HepG2 (cell line): ENCODE data around the gene TACO1. TPM values are rescaled to one million over a fixed set of nuclear protein-coding genes. Genes with fewer than 3 reads are reported as not detected.

Experiments
- ATAC-seq: fragments of 200-7000 bp; cut with Tn5 transposase; 3 replicates; pipeline ENCODE4 v1.9.1; 2020; ENCODE audit warnings: mild to moderate bottlenecking, moderate library complexity
- BruUV-seq: library from RNA; stranded (reverse); fragments of 400-500 nt; replicated peaks from 2 replicates; lab custom pipeline; 2021; lab: Mats Ljungman, UMichigan
- CTCF ChIA-PET: fragments of 300-600 bp; formaldehyde crosslinking; extraction: SDS; loops from one replicate; lab custom pipeline; 2021; ENCODE audit warnings: low total read pairs, inconsistent platforms, low intra/inter-chr PET ratio; lab: Yijun Ruan, JAX
- POLR2A ChIA-PET: fragments of 350-600 bp; sonication (Branson Sonifier 250); formaldehyde crosslinking; loops from one replicate; lab custom pipeline; 2020; ENCODE audit warnings: antibody characterized with exemption, inconsistent platforms; lab: Yijun Ruan, JAX
- DNase-seq: peaks from one replicate; pipeline ENCODE4 v3.0.0-alpha.2; 2015; ENCODE audit warnings: low spot score
- FAIRE-seq: peaks from 3 replicates; lab custom pipeline; 2011; peaks lifted over from hg19 to GRCh38; lab: Jason Lieb, UNC
- H2AFZ ChIP-seq: one replicate; pipeline ENCODE4 v1.6.1; 2011; ENCODE audit warnings: low read length, inconsistent platforms
- H3K27ac ChIP-seq: fragments of 300-600 bp; 3 replicates; pipeline ENCODE4 v1.8.0; 2011; ENCODE audit warnings: mixed run types, mild to moderate bottlenecking, mixed read lengths, low read length, inconsistent platforms; ENCODE audit not compliant: insufficient read depth; ENCODE audit errors: extremely low read length
- H3K27me3 ChIP-seq, 2 experiments: fragments of 200-600 bp in 1 of 2; 2 replicates in 1 of 2; 3 replicates in 1 of 2; pipeline versions ENCODE4 v1.6.0 to v1.8.0; 2011; ENCODE audit warnings: low read length in 2 of 2, mild to moderate bottlenecking in 2 of 2, moderate library complexity in 2 of 2, inconsistent platforms in 1 of 2; ENCODE audit not compliant: insufficient read depth in 2 of 2, control insufficient read depth in 1 of 2
- H3K36me3 ChIP-seq, 2 experiments: fragments of 200-600 bp in 1 of 2; replicated peaks in 1 of 2; 2 replicates in 1 of 2; 3 replicates in 1 of 2; pipeline versions ENCODE4 v1.5.1 to v1.8.0; 2011; ENCODE audit warnings: low read length in 2 of 2, inconsistent platforms in 1 of 2; ENCODE audit not compliant: insufficient read depth in 2 of 2, control insufficient read depth in 1 of 2
- H3K4me1 ChIP-seq: 2 replicates; pipeline ENCODE4 v1.5.1; 2012; ENCODE audit warnings: low read length, inconsistent platforms; ENCODE audit not compliant: insufficient read depth
- H3K4me2 ChIP-seq: 2 replicates; pipeline ENCODE4 v1.6.0; 2011; ENCODE audit warnings: low read depth, low read length, inconsistent platforms
- H3K4me3 ChIP-seq, 3 experiments: fragments of 200-600 bp in 1 of 3; sonication (generic), shearing (Covaris generic) in 1 of 3; replicated peaks in 1 of 3; 2 replicates each; pipeline ENCODE4 v1.5.1; 2011 to 2016; ENCODE audit warnings: low read length in 3 of 3, inconsistent platforms in 2 of 3, low read depth in 2 of 3, mild to moderate bottlenecking in 2 of 3, control low read depth in 1 of 3, mixed read lengths in 1 of 3; ENCODE audit not compliant: insufficient read depth in 1 of 3
- H3K79me2 ChIP-seq: one replicate; pipeline ENCODE4 v1.6.1; 2011; ENCODE audit warnings: low read length, inconsistent platforms; ENCODE audit not compliant: insufficient read depth
- H3K9ac ChIP-seq: 2 replicates; pipeline ENCODE4 v1.6.0; 2011; ENCODE audit warnings: mild to moderate bottlenecking, low read depth, low read length, inconsistent platforms; ENCODE audit not compliant: insufficient read depth
- H3K9me3 ChIP-seq: 2 replicates; pipeline ENCODE4 v1.5.1; 2012; ENCODE audit warnings: mild to moderate bottlenecking, low read length
- H4K20me1 ChIP-seq: 2 replicates; pipeline ENCODE4 v1.6.0; 2011; ENCODE audit warnings: inconsistent platforms, mild to moderate bottlenecking, low read length, moderate library complexity; ENCODE audit not compliant: insufficient read depth
- ATF4 ChIP-seq, 2 experiments: fragments of 450-650 bp in 1 of 2; sonication (generic) in 1 of 2; formaldehyde crosslinking; IDR thresholded peaks; 2 replicates each; pipeline versions ENCODE4 v1.5.0 to v1.8.0; 2020 to 2022; ENCODE audit warnings: mild to moderate bottlenecking in 1 of 2, missing genetic modification reagents in 1 of 2
- BCL6 ChIP-seq: IDR thresholded peaks from 2 replicates; pipeline ENCODE4 v1.6.1; 2016; ENCODE audit warnings: missing genetic modification reagents, missing compliant biosample characterization
- FUBP1 ChIP-seq: sonication (generic); formaldehyde crosslinking; IDR thresholded peaks from 2 replicates; pipeline ENCODE4 v1.5.1; 2020; ENCODE audit warnings: missing genetic modification reagents, mild to moderate bottlenecking, borderline replicate concordance
- NR2F1 ChIP-seq, 2 experiments: fragments of 450-650 bp in 1 of 2; formaldehyde crosslinking in 1 of 2; IDR thresholded peaks; 2 replicates each; pipeline versions ENCODE4 v1.5.0 to v1.6.1; 2016 to 2020; ENCODE audit warnings: mild to moderate bottlenecking in 1 of 2, missing compliant biosample characterization in 1 of 2, missing genetic modification reagents in 1 of 2, moderate library complexity in 1 of 2
- POGK ChIP-seq: sonication (generic); formaldehyde crosslinking; conservative IDR thresholded peaks from 2 replicates; pipeline ENCODE4 v1.8.0; 2022; ENCODE audit warnings: mild to moderate bottlenecking, moderate library complexity, missing genetic modification reagents
- PTBP1 ChIP-seq: fragments of 200-400 bp; formaldehyde crosslinking; IDR thresholded peaks from 2 replicates; pipeline ENCODE4 v1.6.1; 2018; ENCODE audit warnings: low read length, low read depth; ENCODE audit not compliant: poor library complexity, severe bottlenecking
- SMYD3 ChIP-seq: sonication (generic); formaldehyde crosslinking; IDR thresholded peaks from 2 replicates; pipeline ENCODE4 v1.8.1; 2023; ENCODE audit warnings: mild to moderate bottlenecking, missing genetic modification reagents
- TCF7L2 ChIP-seq: IDR thresholded peaks from 2 replicates; pipeline ENCODE4 v1.6.1; 2011; ENCODE audit warnings: mild to moderate bottlenecking, low read depth, low read length, moderate library complexity
- ZNF432 ChIP-seq: sonication (generic); formaldehyde crosslinking; IDR thresholded peaks from 2 replicates; pipeline ENCODE4 v1.5.0; 2020; ENCODE audit warnings: missing genetic modification reagents, mild to moderate bottlenecking, borderline replicate concordance
- ZSCAN20 ChIP-seq: sonication (generic); formaldehyde crosslinking; IDR thresholded peaks from 2 replicates; pipeline ENCODE4 v1.4.0; 2020; ENCODE audit warnings: missing genetic modification reagents, mild to moderate bottlenecking, borderline replicate concordance
- WGBS: methylation state at CpG from one replicate; pipeline ENCODE4 v1.1.6; 2017; ENCODE audit warnings: low lambda C conversion rate; 5-methylcytosine and 5-hydroxymethylcytosine counted together
- in situ Hi-C: cut with HindIII; loops from 2 replicates; pipeline ENCODE4 v1.10.0; 2017; ENCODE audit warnings: low pct_unique_long_range_greater_than_20kb; ENCODE audit not compliant: extremely low pct_ligation_motif_present
- intact Hi-C: fragments of 100-400 bp; cut with micrococcal nuclease; formaldehyde crosslinking; loops from one replicate; pipeline ENCODE4 v1.10.0; 2022; ENCODE audit not compliant: unreplicated experiment
- polyA plus RNA-seq, 8 experiments: library from polyadenylated mRNA; depleted of rRNA in 3 of 8; stranded (reverse) in 7 of 8; unstranded in 1 of 8; fragments of >200 nt; fragmentation: Illumina TruSeq in 4 of 8; extraction: Trizol in 4 of 8; gene quantifications; 2 replicates each; pipeline versions ENCODE4 v1.2.1 to v1.2.3, GENCODE V29; 2011 to 2016; ENCODE audit warnings: low read depth in 4 of 8, missing spikeins in 1 of 8, mixed read lengths in 1 of 8; ENCODE audit not compliant: insufficient read depth in 1 of 8
- total RNA-seq, 5 experiments: library from RNA; depleted of rRNA; stranded (reverse); fragments of >200 nt; fragmentation: Illumina TruSeq; extraction: Trizol; gene quantifications; 2 replicates each; pipeline ENCODE4 v1.2.3, GENCODE V29; 2016; ENCODE audit warnings: low read depth in 1 of 5

Gene TACO1
- total and polyA plus RNA-seq, 2 of the 13 experiments (the other 11 are each of a cell fraction or from before 2014, with no cell fraction given) = 34.7 to 53.6 TPM

- WGBS = 100% methylated on average over 1 of the region's 1 CpG
- no TSS peak for BruUV-seq
- in situ Hi-C loops = no loop called here
- no peaks in the 10 kb centered on the region for H3K9me3 ChIP-seq
- H3K4me1 ChIP-seq = peaks cover 14% of the 10 kb centered on the region; the same call in 1 of the 2 replicates
- H3K4me2 ChIP-seq = no peak overlapping the region
- CTCF ChIA-PET = no interaction called here
- ATAC-seq (no peak), FAIRE-seq (peak; percentile 39), DNase-seq (no peak)
- peaks cover 35% of the 10 kb centered on the region for H4K20me1 ChIP-seq
- POLR2A ChIA-PET = interaction anchor here (0.9 kb wide), 1 partner anchor 12 kb away, joined by 3 read pairs; no protein-coding TSS in a partner anchor
- no peak overlapping the region for H3K27ac ChIP-seq
- intact Hi-C loops = no loop called here
- no peak overlapping the region for H3K4me3 ChIP-seq
- TF ChIP-seq NR2F1 (CRISPR knock-in tag; IDR thresholded peaks at IDR 0.05) (no peak), FUBP1 (CRISPR knock-in tag) (no peak), ATF4 (CRISPR knock-in tag; IDR thresholded peaks at IDR 0.05) (no peak), ZNF432 (CRISPR knock-in tag) (no peak), ZSCAN20 (CRISPR knock-in tag) (no peak), PTBP1 (no peak), TCF7L2 (no peak), POGK (CRISPR knock-in tag) (no peak), BCL6 (CRISPR knock-in tag) (no peak), SMYD3 (CRISPR knock-in tag) (no peak)
- no peaks in the 10 kb centered on the region for H3K27me3 ChIP-seq
- peaks cover 0 to 10% of the 10 kb centered on the region in 2 experiments; a peak in 2 of 5 replicates for H3K36me3 ChIP-seq
- H3K9ac ChIP-seq = no peak overlapping the region
- H2AFZ ChIP-seq = no peak overlapping the region
- peaks cover 75% of the 10 kb centered on the region for H3K79me2 ChIP-seq
Observed at GRCh38 chr17:63567229-63567628, 33.5 kb upstream of the TACO1 start.
